Progenitor cell of endocrine pancreas (in vitro differentiated cells): ENCODE results near the gene CFL1. TPM values are rescaled to one million over a fixed set of nuclear protein-coding genes. Genes with fewer than 3 reads are reported as not detected.

Experiments
- DNase-seq: peaks from one replicate; pipeline ENCODE4 v3.0.0; 2021; ENCODE audit warnings: low spot score; ENCODE audit not compliant: unreplicated experiment
- H3K27ac Mint-ChIP-seq: 2 replicates; pipeline ENCODE4 v1.8.0; 2021; ENCODE audit warnings: mild to moderate bottlenecking, moderate library complexity, mixed read lengths
- H3K27me3 Mint-ChIP-seq: 2 replicates; pipeline ENCODE4 v1.8.0; 2021; ENCODE audit warnings: mixed read lengths
- H3K36me3 Mint-ChIP-seq: 2 replicates; pipeline ENCODE4 v1.8.0; 2022; ENCODE audit warnings: mixed read lengths; ENCODE audit not compliant: insufficient read depth
- H3K4me1 Mint-ChIP-seq: 2 replicates; pipeline ENCODE4 v1.8.0; 2021; ENCODE audit warnings: low read depth, mixed read lengths
- H3K4me3 Mint-ChIP-seq: 2 replicates; pipeline ENCODE4 v1.8.0; 2021; ENCODE audit warnings: low read depth, mild to moderate bottlenecking, moderate library complexity, mixed read lengths
- H3K9me3 Mint-ChIP-seq: 2 replicates; pipeline ENCODE4 v1.8.0; 2021; ENCODE audit warnings: low read depth, mixed read lengths
- CTCF ChIP-seq: fragments of 200-600 bp; sonication (generic); IDR thresholded peaks from one replicate; pipeline ENCODE4 v1.5.0; 2021; ENCODE audit warnings: antibody characterized with exemption, mild to moderate bottlenecking; ENCODE audit not compliant: unreplicated experiment
- total RNA-seq: library from RNA; stranded (reverse); gene quantifications from 2 replicates; pipeline ENCODE4 v1.2.1, GENCODE V29; 2021

CFL1 gene
- total RNA-seq, 1 donor from 2014 or later = 890 TPM

DNA sequence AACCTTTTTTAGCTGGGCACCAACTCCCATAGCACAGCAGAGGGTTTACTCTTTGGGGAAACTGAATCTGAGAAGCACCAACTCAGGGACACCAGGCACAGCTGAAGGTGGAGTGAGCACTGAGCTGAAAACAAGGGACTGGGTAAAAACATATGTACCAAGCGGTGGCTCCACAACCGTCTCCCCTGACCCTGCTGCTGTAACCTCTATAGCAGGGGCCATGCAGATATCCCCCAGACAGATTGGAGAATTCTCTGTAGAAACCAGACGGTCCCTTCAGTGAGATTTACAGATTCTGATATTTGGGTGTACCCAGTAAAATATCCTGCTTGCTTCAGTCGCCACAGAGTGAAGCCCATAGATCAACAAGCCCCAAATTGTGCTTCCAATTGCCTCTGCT, 28.5 kb downstream of the CFL1 start:
- Mint-ChIP-seq H3K27ac (no peak overlapping the region), H3K4me3 (no peak overlapping the region), H3K27me3 (peaks cover 16% of the 10 kb centered on the region), H3K4me1 (peaks cover 5% of the 10 kb centered on the region), H3K36me3 (no peaks in the 10 kb centered on the region), H3K9me3 (no peaks in the 10 kb centered on the region)
- no peak for DNase-seq
- TF ChIP-seq CTCF = no peak

DNA sequence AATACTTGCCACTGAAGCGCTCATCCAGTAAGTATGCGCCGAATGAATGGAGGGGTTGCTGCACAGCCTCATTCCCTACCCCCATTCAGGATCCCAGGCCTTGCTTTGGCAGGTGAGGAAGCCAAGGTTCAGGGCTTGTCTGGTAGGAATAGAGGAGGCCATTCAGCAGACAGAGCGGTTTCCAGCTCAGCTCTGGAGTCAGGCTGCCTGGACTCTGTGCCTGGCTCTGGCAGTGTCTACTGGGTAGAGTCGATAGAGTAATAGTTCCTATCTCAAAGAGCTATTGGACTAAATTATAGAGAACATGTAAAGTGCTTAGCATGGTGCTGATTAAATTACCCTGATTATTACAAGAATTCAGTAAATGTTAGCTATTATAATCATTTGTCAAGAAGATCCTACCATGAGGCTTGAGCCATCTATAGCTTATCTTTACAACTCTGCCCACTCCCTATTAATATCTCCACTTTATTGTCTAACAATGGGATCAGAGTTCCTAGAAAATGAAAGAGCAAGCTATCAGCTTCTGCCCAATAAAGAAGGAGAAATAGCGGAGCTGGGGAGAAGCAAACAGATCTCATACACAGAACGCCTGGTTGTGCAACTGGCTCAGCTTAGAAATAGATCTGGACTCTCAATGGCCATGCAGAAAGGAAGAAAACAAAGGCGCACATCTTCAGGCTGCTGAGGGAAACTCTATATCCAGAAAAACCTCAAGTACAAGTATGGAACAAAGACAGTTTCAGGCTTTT, 30.8 kb downstream of the CFL1 start:
- H3K9me3 Mint-ChIP-seq = no peaks in the 10 kb centered on the region
- no peak for TF ChIP-seq CTCF
- peaks cover 9% of the 10 kb centered on the region for H3K27me3 Mint-ChIP-seq
- no peaks in the 10 kb centered on the region for H3K36me3 Mint-ChIP-seq
- H3K4me3 Mint-ChIP-seq = no peak overlapping the region
- peak overlapping the region; percentile 14 for H3K27ac Mint-ChIP-seq
- DNase-seq = no peak
- peaks cover 1% of the 10 kb centered on the region for H3K4me1 Mint-ChIP-seq

GRCh38 chr11:65822776-65823528, 35.0 kb downstream of the CFL1 start:
- no peak for DNase-seq
- H3K36me3 Mint-ChIP-seq = no peaks in the 10 kb centered on the region
- no peak for TF ChIP-seq CTCF
- H3K9me3 Mint-ChIP-seq = no peaks in the 10 kb centered on the region
- H3K27ac Mint-ChIP-seq = no peak overlapping the region
- H3K4me3 Mint-ChIP-seq = no peak overlapping the region
- H3K4me1 Mint-ChIP-seq = no peaks in the 10 kb centered on the region
- H3K27me3 Mint-ChIP-seq = no peaks in the 10 kb centered on the region

DNA sequence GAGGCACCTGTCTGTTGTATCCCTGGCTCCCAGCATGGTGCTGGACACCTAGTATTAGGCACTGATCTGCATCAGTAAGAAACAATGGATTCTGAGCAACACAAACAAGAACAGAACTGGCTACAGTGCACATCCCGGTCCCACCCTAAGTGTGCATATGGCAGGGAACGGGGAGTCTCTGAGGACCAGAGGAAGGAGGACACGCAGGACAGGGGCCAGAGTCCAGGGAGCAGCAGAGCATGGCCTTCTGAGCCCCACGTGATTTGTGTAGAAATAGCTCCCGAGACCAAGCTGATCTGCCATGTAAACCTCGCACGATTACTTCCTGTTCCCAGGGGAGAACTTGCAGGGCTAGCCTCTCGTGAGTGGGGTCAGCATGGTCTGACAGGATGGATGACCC, 36.9 kb downstream of the CFL1 start:
- peaks cover 4% of the 10 kb centered on the region for H3K4me1 Mint-ChIP-seq
- no peak for TF ChIP-seq CTCF
- no peak overlapping the region for H3K27ac Mint-ChIP-seq
- DNase-seq = no peak
- no peaks in the 10 kb centered on the region for H3K27me3 Mint-ChIP-seq
- no peak overlapping the region for H3K4me3 Mint-ChIP-seq
- H3K9me3 Mint-ChIP-seq = no peaks in the 10 kb centered on the region
- peaks cover 4% of the 10 kb centered on the region for H3K36me3 Mint-ChIP-seq

- Mint-ChIP-seq H3K9me3 (no peaks in the 10 kb centered on the region), H3K36me3 (peaks cover 6% of the 10 kb centered on the region), H3K27ac (peak overlapping the region; percentile 91), H3K4me1 (peaks cover 20% of the 10 kb centered on the region), H3K4me3 (peak overlapping the region; percentile 80), H3K27me3 (no peaks in the 10 kb centered on the region)
- peak; percentile 96 for DNase-seq
- peak; percentile 100 for TF ChIP-seq CTCF
Observed at GRCh38 chr11:65817835-65818680, 39.9 kb downstream of the CFL1 start.
